GM23248 (cell line): ENCODE data around the gene BCL2A1.

ENCODE experiments used
- EZH2 ChIP-seq: fragments of 200-600 bp; sonication (generic); IDR thresholded peaks from 2 replicates; pipeline ENCODE4 v1.6.1; 2018; ENCODE audit warnings: antibody characterized with exemption, mild to moderate bottlenecking; ENCODE audit not compliant: insufficient read depth, poor library complexity, severe bottlenecking
- EZH2phosphoT487 ChIP-seq: fragments of 200-600 bp; sonication (generic); IDR thresholded peaks from 2 replicates; pipeline ENCODE4 v1.6.1; 2018; ENCODE audit warnings: antibody characterized with exemption, moderate library complexity, mild to moderate bottlenecking, low read depth; ENCODE audit not compliant: insufficient read depth

DNA sequence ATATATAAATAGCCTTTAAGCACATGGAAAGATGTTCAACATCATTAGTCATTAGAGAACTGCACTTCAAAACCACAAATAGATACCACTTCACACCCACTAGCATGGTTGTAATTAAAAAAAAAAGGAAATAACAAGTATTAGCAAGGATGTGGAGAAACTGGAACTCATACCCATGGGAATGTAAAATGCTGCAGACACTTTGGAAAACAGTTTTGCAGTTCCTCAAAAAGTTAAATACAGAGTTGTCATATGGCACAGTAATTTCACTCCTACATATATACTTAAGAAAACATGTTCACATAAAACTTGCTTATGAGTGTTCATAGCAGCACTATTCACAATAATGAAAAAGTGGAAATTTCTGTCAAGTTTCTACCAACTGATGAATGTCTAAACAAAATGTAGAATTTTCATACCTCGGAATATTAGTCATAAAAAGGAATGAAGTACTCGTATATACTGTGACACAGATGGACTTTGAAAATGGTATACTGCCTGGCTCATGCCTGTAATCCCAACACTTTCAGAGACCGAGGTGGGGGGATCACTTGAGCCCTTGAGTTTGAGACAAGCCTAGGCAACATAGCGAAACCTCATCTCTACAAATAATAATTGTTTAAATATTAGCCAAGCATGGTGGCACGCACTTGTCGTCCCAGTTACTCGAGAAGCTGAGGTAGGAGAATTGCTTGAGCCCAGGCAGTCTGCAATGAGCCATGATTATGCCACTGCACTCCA is 28.1 kb downstream of the BCL2A1 start:
- no peak for TF ChIP-seq EZH2
- no peak for TF ChIP-seq EZH2phosphoT487
